Gastroesophageal sphincter (tissue), 3 donors: ENCODE results near the gene PRUNE2.

Experiments
- CTCF ChIP-seq, 4 experiments: fragments of 200-600 bp in 2 of 4; fragments of 450-650 bp in 2 of 4; sonication (generic) in 1 of 4; IDR thresholded peaks; one replicate each; pipeline ENCODE4 v1.5.1; 2017 to 2019; ENCODE audit warnings: antibody characterized with exemption in 4 of 4, mild to moderate bottlenecking in 2 of 4, moderate library complexity in 2 of 4
- EP300 ChIP-seq: sonication (generic); formaldehyde crosslinking; IDR thresholded peaks from one replicate; pipeline ENCODE4 v1.6.1; 2017; ENCODE audit warnings: antibody characterized with exemption, mild to moderate bottlenecking
- POLR2AphosphoS5 ChIP-seq: sonication (generic); formaldehyde crosslinking; IDR thresholded peaks from one replicate; pipeline ENCODE4 v1.6.1; 2017; ENCODE audit warnings: antibody characterized with exemption

GRCh38 chr9:76624391-76625048 lies 281.4 kb downstream of the PRUNE2 start:
- TF ChIP-seq CTCF (IDR thresholded peaks at IDR 0.05) (no peak), POLR2AphosphoS5 (no peak), EP300 (no peak)
